ENCODE data around the gene ACTR3. TPM values are rescaled to one million over a fixed set of nuclear protein-coding genes. Genes with fewer than 3 reads are reported as not detected.

ACTR3 gene
- total and polyA plus RNA-seq, 2 of the 8 experiments (the other 6 are each of a cell fraction or from before 2014, with no cell fraction given) = 51.7 to 184 TPM

DNA sequence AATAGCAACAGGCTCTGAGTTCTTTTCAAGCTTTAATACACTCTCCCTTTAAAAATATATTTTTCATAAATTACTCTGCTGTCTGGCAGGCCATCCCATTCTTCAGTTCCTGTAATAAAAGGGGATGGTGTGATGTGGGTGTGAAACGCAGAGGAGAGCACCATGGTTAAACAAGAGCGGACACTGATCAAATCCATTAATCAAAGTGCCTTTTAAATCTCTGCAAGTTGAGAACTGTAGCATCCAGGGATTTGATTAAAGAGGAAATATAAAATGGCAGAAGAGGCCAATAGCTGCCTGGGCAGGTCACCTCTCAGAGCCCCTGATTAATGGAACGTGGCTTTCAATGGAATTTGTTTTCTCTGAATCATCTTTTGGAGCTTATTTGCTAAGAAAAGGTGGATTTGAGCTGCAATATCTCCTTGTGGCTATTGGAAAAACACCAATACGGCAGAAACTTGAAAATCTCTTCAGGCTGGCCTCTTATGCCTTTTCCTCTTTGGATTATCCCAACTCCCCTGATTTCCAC, 96.9 kb downstream of the ACTR3 start:
- 82% methylated on average over 4 of the region's 4 CpGs; no CpG with 5 or more reads in 1 of the 2 experiments for WGBS, 2 experiments (ENCODE audit: extremely low coverage in 1 of 2, insufficient coverage in 1 of 2, insufficient read length in 1 of 2, insufficient replicate concordance in 2 of 2, low coverage in 1 of 2, low lambda C conversion rate in 2 of 2, missing lambda C conversion rate in 1 of 2)
- ChIA-PET POLR2A (ENCODE audit: partially characterized antibody) (no interaction called here), CTCF (ENCODE audit: partially characterized antibody) (interaction anchor here (0.9 kb wide), 1 partner anchor 10 kb away, joined by 3 read pairs; no protein-coding TSS in a partner anchor)
- no peak overlapping the region for H3K27ac ChIP-seq (ENCODE audit: low read depth, low read length)
- H3K23ac ChIP-seq (ENCODE audit: insufficient read length) = no peak overlapping the region
- H4K5ac ChIP-seq (ENCODE audit: insufficient read length, low read depth, low read length) = no peak overlapping the region
- TF ChIP-seq YY1 (IDR thresholded peaks at IDR 0.05; ENCODE audit: low read depth, low read length) (no peak), CHD2 (IDR thresholded peaks at IDR 0.05; ENCODE audit: low read length) (no peak), CREB1 (IDR thresholded peaks at IDR 0.05) (no peak), JUND (IDR thresholded peaks at IDR 0.05; ENCODE audit: low read length) (no peak), ZNF274 (IDR thresholded peaks at IDR 0.05; ENCODE audit: borderline replicate concordance, extremely low read depth, low read length) (no peak), SIX5 (IDR thresholded peaks at IDR 0.05; ENCODE audit: low read depth, low read length) (no peak), FOSL1 (IDR thresholded peaks at IDR 0.05; ENCODE audit: insufficient read depth, low read depth, low read length) (no peak), TAF1 (IDR thresholded peaks at IDR 0.05; ENCODE audit: low read depth, low read length) (no peak), TCF12 (IDR thresholded peaks at IDR 0.05; ENCODE audit: low read depth, low read length) (no peak), RXRA (IDR thresholded peaks at IDR 0.05; ENCODE audit: insufficient read depth, low read depth, low read length) (no peak), CBX5 (IDR thresholded peaks at IDR 0.05; ENCODE audit: low read depth, low read length) (no peak)
- no peak overlapping the region for H3K4ac ChIP-seq (replicated peaks; ENCODE audit: insufficient read length, low read depth, low read length)
- no peak overlapping the region for H2BK12ac ChIP-seq (ENCODE audit: low read depth, low read length)
- FAIRE-seq = no peak
- no peaks in the 10 kb centered on the region for H3K4me1 ChIP-seq (replicated peaks in 1 of 4; ENCODE audit: control insufficient read depth in 3 of 4, insufficient read depth in 4 of 4, low read length in 3 of 4)
- no peak overlapping the region for H3K18ac ChIP-seq (ENCODE audit: extremely low read depth, low read length)
- DNase-seq (ENCODE audit: low read depth in 1 of 2, low spot score in 2 of 2) = no peak
- no peak overlapping the region for H4K91ac ChIP-seq (replicated peaks; ENCODE audit: insufficient read length, low read length)
- H3K4me2 ChIP-seq (ENCODE audit: insufficient read depth in 1 of 2, low read depth in 2 of 2, low read length in 2 of 2) = no peak overlapping the region
- H3K79me1 ChIP-seq (ENCODE audit: low read depth, low read length) = no peaks in the 10 kb centered on the region
- no peak overlapping the region for H2AFZ ChIP-seq (ENCODE audit: low read length)
- H3K56ac ChIP-seq (replicated peaks; ENCODE audit: insufficient read length, low read depth, low read length) = no peak overlapping the region
- H3K36me3 ChIP-seq (ENCODE audit: control insufficient read depth in 2 of 4, insufficient read depth in 4 of 4, low read length in 3 of 4) = no peaks in the 10 kb centered on the region
- H4K20me1 ChIP-seq (replicated peaks in 1 of 2; ENCODE audit: control insufficient read depth in 1 of 2, insufficient read depth in 2 of 2, low read length in 2 of 2) = no peaks in the 10 kb centered on the region
- H4K8ac ChIP-seq (ENCODE audit: extremely low read depth, insufficient read depth, low read length) = no peak overlapping the region
- no peak overlapping the region for H2BK120ac ChIP-seq (replicated peaks; ENCODE audit: low read depth, low read length)
- H3K23me2 ChIP-seq (ENCODE audit: low read depth, low read length) = no peaks in the 10 kb centered on the region
- H2BK5ac ChIP-seq (ENCODE audit: low read depth, low read length) = no peak overlapping the region
- no peak overlapping the region for H2BK20ac ChIP-seq (ENCODE audit: low read length)
- H3K4me3 ChIP-seq (ENCODE audit: extremely low read depth in 1 of 4, insufficient read depth in 2 of 4, low read depth in 3 of 4, low read length in 4 of 4) = no peak overlapping the region
- peaks cover 4 to 8% of the 10 kb centered on the region in 2 experiments; a peak in 2 of 4 replicates for H3K9me3 ChIP-seq (ENCODE audit: insufficient read depth in 2 of 2, low read depth in 1 of 2, low read length in 1 of 2)
- H2AK5ac ChIP-seq (ENCODE audit: low read depth, low read length) = no peak overlapping the region
- H3K27me3 ChIP-seq (replicated peaks in 1 of 4; ENCODE audit: control insufficient read depth in 3 of 4, extremely low read depth in 1 of 4, insufficient read depth in 3 of 4, low read length in 3 of 4) = no peaks in the 10 kb centered on the region
- no peak overlapping the region for H3K9ac ChIP-seq (replicated peaks in 1 of 4; ENCODE audit: extremely low read depth in 1 of 4, low read depth in 3 of 4, low read length in 3 of 4)
- no peak overlapping the region for H2BK15ac ChIP-seq (ENCODE audit: low read length)
- no peak overlapping the region for H3K14ac ChIP-seq (ENCODE audit: insufficient read length)
- no peaks in the 10 kb centered on the region for H3K79me2 ChIP-seq (ENCODE audit: control insufficient read depth in 1 of 2, insufficient read depth in 2 of 2, low read length in 2 of 2)
